Trophoblast cell (in vitro differentiated cells and primary cell): ENCODE results near the gene LRRC26.

Source experiments
- DNase-seq, 2 donors: peaks; one replicate each; pipeline ENCODE4 v3.0.0-alpha.2; 2016
- H2AFZ ChIP-seq: 2 replicates; pipeline ENCODE4 v1.6.1; 2013; ENCODE audit warnings: low read length, moderate library complexity, mild to moderate bottlenecking; ENCODE audit not compliant: insufficient read depth, poor library complexity
- H2AK5ac ChIP-seq: 2 replicates; pipeline ENCODE4 v1.6.1; 2013; ENCODE audit warnings: mild to moderate bottlenecking, low read length
- H2BK120ac ChIP-seq: 2 replicates; pipeline ENCODE4 v1.6.1; 2013; ENCODE audit warnings: low read length, mild to moderate bottlenecking, moderate library complexity; ENCODE audit not compliant: insufficient read depth, poor library complexity
- H2BK12ac ChIP-seq: 2 replicates; pipeline ENCODE4 v1.6.1; 2013; ENCODE audit warnings: mild to moderate bottlenecking, low read length, moderate library complexity
- H2BK5ac ChIP-seq: 2 replicates; pipeline ENCODE4 v1.6.1; 2013; ENCODE audit warnings: low read length, low read depth, moderate library complexity, mild to moderate bottlenecking; ENCODE audit not compliant: poor library complexity
- H3K14ac ChIP-seq: 2 replicates; pipeline ENCODE4 v1.6.1; 2013; ENCODE audit warnings: mild to moderate bottlenecking, low read length
- H3K18ac ChIP-seq: 2 replicates; pipeline ENCODE4 v1.6.1; 2013; ENCODE audit warnings: mild to moderate bottlenecking, low read length
- H3K23ac ChIP-seq: 2 replicates; pipeline ENCODE4 v1.6.1; 2013; ENCODE audit warnings: low read length
- H3K27ac ChIP-seq: 2 replicates; pipeline ENCODE4 v1.5.1; 2013; ENCODE audit warnings: low read depth, mild to moderate bottlenecking, inconsistent platforms, low read length, moderate library complexity
- H3K27me3 ChIP-seq: 2 replicates; pipeline ENCODE4 v1.6.1; 2013; ENCODE audit warnings: inconsistent platforms, mild to moderate bottlenecking, low read length, moderate library complexity; ENCODE audit not compliant: insufficient read depth
- H3K36me3 ChIP-seq, 2 experiments: 1 replicate in 1 of 2; 2 replicates in 1 of 2; pipeline ENCODE4 v1.6.1; 2013; ENCODE audit warnings: low read length in 2 of 2, mild to moderate bottlenecking in 2 of 2, moderate library complexity in 1 of 2; ENCODE audit not compliant: insufficient read depth in 2 of 2, control insufficient read depth in 1 of 2
- H3K4ac ChIP-seq: 2 replicates; pipeline ENCODE4 v1.6.1; 2013; ENCODE audit warnings: low read depth, mild to moderate bottlenecking, low read length, moderate library complexity
- H3K4me1 ChIP-seq, 2 experiments: 1 replicate in 1 of 2; 2 replicates in 1 of 2; pipeline ENCODE4 v1.6.1; 2013; ENCODE audit warnings: low read length in 2 of 2, mild to moderate bottlenecking in 2 of 2, moderate library complexity in 1 of 2; ENCODE audit not compliant: insufficient read depth in 2 of 2, control insufficient read depth in 1 of 2
- H3K4me2 ChIP-seq: 2 replicates; pipeline ENCODE4 v1.6.1; 2013; ENCODE audit warnings: inconsistent platforms, mild to moderate bottlenecking, low read length, moderate library complexity
- H3K4me3 ChIP-seq: 2 replicates; pipeline ENCODE4 v1.5.1; 2013; ENCODE audit warnings: mild to moderate bottlenecking, low read depth, low read length, inconsistent platforms
- H3K79me1 ChIP-seq: one replicate; pipeline ENCODE4 v1.6.1; 2013; ENCODE audit warnings: low read length
- H3K79me2 ChIP-seq: 2 replicates; pipeline ENCODE4 v1.6.1; 2013; ENCODE audit warnings: low read length, mild to moderate bottlenecking; ENCODE audit not compliant: control insufficient read depth, insufficient read depth, poor library complexity
- H3K9ac ChIP-seq: 2 replicates; pipeline ENCODE4 v1.6.1; 2013; ENCODE audit warnings: mild to moderate bottlenecking, low read length
- H3K9me3 ChIP-seq: 2 replicates; pipeline ENCODE4 v1.6.1; 2013; ENCODE audit warnings: low read depth, mild to moderate bottlenecking, control low read depth, inconsistent platforms, low read length; ENCODE audit not compliant: insufficient read depth
- H4K12ac ChIP-seq: 2 replicates; pipeline ENCODE4 v1.6.1; 2013; ENCODE audit warnings: low read depth, mild to moderate bottlenecking, low read length, moderate library complexity
- H4K8ac ChIP-seq: 2 replicates; pipeline ENCODE4 v1.6.1; 2013; ENCODE audit warnings: low read depth, mild to moderate bottlenecking, low read length, moderate library complexity
- H4K91ac ChIP-seq: one replicate; pipeline ENCODE4 v1.6.1; 2013; ENCODE audit warnings: low read depth, mild to moderate bottlenecking, low read length, moderate library complexity
- WGBS: extraction: QIAGEN DNeasy Blood & Tissue Kit; methylation state at CpG from one replicate; pipeline ENCODE4 v1.1.7; 2013; ENCODE audit warnings: missing lambda C conversion rate; ENCODE audit not compliant: insufficient read length, insufficient coverage; ENCODE audit errors: extremely low coverage; 5-methylcytosine and 5-hydroxymethylcytosine counted together

Gene LRRC26

DNA sequence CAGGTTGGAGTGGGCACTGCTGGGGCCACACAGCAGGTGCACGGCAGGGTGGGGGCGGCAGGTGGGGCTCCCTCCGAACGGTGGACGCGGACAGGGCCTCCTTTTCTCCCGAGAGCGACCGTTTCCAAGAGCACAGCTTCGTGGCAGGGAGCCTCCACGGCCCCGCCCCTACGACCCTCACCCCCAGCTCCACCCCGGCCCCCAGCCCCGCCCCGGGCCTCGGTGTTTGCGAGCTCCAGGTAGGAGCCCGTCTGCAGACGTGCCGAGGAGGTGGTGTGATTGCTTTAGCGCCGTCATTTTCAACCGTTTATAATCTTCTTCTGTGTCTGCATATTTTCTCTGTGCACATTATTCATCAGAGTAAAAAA is 22.1 kb downstream of the LRRC26 start:
- H4K91ac ChIP-seq: no peak overlapping the region
- no peak overlapping the region for H3K9ac ChIP-seq
- no peaks in the 10 kb centered on the region for H3K4me1 ChIP-seq
- H3K4me2 ChIP-seq: no peak overlapping the region
- WGBS: no CpG with 5 or more reads among the region's 24 CpGs
- no peak overlapping the region for H4K8ac ChIP-seq
- H2AFZ ChIP-seq: no peak overlapping the region
- no peak overlapping the region for H3K4me3 ChIP-seq
- no peak for DNase-seq
- no peak overlapping the region for H2BK12ac ChIP-seq
- peaks cover 11% of the 10 kb centered on the region for H3K9me3 ChIP-seq
- H2BK120ac ChIP-seq: no peak overlapping the region
- H3K27ac ChIP-seq: no peak overlapping the region
- H3K36me3 ChIP-seq: no peaks in the 10 kb centered on the region
- H3K14ac ChIP-seq: no peak overlapping the region
- no peak overlapping the region for H2BK5ac ChIP-seq
- H2AK5ac ChIP-seq: no peak overlapping the region
- no peak overlapping the region for H4K12ac ChIP-seq
- H3K79me1 ChIP-seq: no peaks in the 10 kb centered on the region
- H3K27me3 ChIP-seq: no peaks in the 10 kb centered on the region
- no peak overlapping the region for H3K4ac ChIP-seq
- H3K18ac ChIP-seq: no peak overlapping the region
- H3K23ac ChIP-seq: no peak overlapping the region
- H3K79me2 ChIP-seq: no peaks in the 10 kb centered on the region

DNA sequence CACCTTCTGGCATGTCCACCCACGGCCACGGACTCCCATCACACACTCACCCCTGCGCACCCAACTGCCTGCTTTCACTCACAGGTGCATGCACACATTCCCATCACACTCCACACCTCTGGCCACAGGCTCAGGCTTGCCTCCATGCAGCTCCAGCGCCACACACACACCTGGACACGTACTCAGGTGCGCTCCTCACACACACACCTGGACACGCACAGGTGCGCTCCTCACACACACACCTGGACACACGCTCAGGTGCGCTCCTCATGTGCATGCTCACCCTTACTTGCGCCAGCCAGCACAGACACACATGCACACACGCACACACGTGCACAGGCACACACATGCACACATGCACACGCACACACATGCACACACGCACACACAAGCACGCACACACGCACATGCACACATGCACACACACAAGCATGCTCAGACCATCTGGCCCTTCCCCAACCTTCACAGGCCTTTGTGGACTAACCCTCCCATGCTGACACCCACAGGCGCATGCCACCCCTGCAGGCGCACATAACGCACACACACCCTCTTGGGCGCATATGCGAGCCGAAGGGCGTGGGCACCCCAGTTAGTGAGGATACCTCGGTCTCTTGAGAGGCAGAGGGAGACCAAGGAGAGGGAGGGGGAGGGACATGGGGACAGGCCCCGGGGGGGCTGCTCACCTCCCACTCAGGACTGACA is 22.6 kb downstream of the LRRC26 start:
- no CpG with 5 or more reads among the region's 26 CpGs for WGBS
- no peaks in the 10 kb centered on the region for H3K27me3 ChIP-seq
- H4K8ac ChIP-seq: no peak overlapping the region
- no peak overlapping the region for H2AK5ac ChIP-seq
- H3K4me1 ChIP-seq: no peaks in the 10 kb centered on the region
- H3K4me3 ChIP-seq: peak overlapping the region; percentile 25
- H3K18ac ChIP-seq: no peak overlapping the region
- no peaks in the 10 kb centered on the region for H3K79me2 ChIP-seq
- H2AFZ ChIP-seq: no peak overlapping the region
- H4K91ac ChIP-seq: no peak overlapping the region
- H3K14ac ChIP-seq: no peak overlapping the region
- no peak overlapping the region for H3K4me2 ChIP-seq
- DNase-seq: no peak
- H2BK120ac ChIP-seq: no peak overlapping the region
- no peak overlapping the region for H3K23ac ChIP-seq
- H3K9ac ChIP-seq: no peak overlapping the region
- H2BK12ac ChIP-seq: no peak overlapping the region
- H3K9me3 ChIP-seq: peaks cover 10% of the 10 kb centered on the region
- H3K27ac ChIP-seq: no peak overlapping the region
- no peak overlapping the region for H3K4ac ChIP-seq
- no peak overlapping the region for H4K12ac ChIP-seq
- no peaks in the 10 kb centered on the region for H3K79me1 ChIP-seq
- H2BK5ac ChIP-seq: no peak overlapping the region
- H3K36me3 ChIP-seq: no peaks in the 10 kb centered on the region

DNA sequence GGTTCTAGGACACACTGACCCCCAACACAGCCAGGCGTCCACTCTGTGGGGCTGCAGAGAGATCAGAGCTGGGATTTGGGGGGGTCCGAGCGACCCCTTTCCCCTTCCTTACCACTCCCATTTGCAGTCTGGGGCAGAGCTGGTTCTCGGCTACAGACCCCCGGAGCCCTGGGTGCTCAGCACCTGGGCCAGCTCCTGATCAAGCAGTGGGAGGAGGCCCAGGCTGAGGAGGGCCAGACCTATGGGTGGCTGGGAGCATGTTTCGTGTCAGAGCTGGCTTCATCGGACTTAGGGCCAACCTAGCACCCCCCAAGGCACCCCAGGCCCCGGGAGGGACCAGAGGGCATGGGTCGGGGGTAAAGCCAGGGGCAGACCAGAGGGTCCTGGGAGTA is 23.3 kb downstream of the LRRC26 start:
- Histone ChIP-seq H2BK12ac (no peak overlapping the region), H3K18ac (no peak overlapping the region)
- no CpG with 5 or more reads among the region's 9 CpGs for WGBS

DNA sequence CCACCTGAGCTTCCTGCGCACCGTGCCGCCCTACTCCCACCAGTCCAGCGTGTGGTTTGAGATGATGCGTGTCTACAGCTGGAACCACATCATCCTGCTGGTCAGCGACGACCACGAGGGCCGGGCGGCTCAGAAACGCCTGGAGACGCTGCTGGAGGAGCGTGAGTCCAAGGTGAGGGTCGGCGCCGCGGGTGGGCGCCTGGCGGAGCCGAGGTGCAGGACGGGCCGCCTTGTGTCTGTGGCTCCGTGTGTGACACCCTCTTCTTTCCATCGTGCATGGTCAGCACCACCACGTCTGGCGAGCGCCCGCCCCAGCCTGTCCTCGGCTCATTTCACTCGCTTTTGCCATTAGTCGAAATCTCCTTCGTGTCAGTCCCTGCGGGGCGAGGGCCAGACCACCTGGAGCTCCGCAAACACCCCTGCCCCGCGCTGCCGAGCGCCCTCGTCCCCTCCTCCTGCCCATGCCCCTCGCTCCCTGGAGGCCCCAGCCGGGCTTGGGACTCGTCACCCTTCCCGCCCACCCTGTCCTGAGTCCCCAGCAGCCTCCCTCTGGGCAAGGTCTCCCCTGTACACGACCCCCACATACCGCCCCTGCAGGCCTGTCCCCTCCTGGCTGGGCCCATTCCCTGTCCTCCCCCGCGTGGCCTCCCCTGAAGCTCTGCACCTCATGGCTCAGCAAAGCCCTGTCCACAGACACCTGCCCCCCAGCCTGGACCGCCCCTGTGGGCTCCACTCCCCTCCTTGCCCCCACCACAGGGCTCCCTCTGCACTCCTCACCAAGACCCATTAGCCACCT is 23.9 kb downstream of the LRRC26 start:
- Histone ChIP-seq H3K14ac (no peak overlapping the region), H3K27ac (no peak overlapping the region), H3K4me2 (no peak overlapping the region), H3K79me1 (no peaks in the 10 kb centered on the region), H2BK5ac (no peak overlapping the region), H2BK120ac (no peak overlapping the region), H3K23ac (no peak overlapping the region), H3K36me3 (no peaks in the 10 kb centered on the region), H4K91ac (no peak overlapping the region), H3K79me2 (no peaks in the 10 kb centered on the region), H4K12ac (no peak overlapping the region), H2BK12ac (no peak overlapping the region), H3K18ac (no peak overlapping the region), H4K8ac (no peak overlapping the region), H3K4me1 (no peaks in the 10 kb centered on the region), H3K27me3 (peaks cover 2% of the 10 kb centered on the region), H2AFZ (no peak overlapping the region), H3K4ac (no peak overlapping the region), H3K9me3 (peaks cover 13% of the 10 kb centered on the region), H3K4me3 (no peak overlapping the region), H2AK5ac (no peak overlapping the region), H3K9ac (no peak overlapping the region)
- no peak for DNase-seq
- no CpG with 5 or more reads among the region's 49 CpGs for WGBS

More for the DNA sequence above, 23.3 kb downstream of the LRRC26 start:
- Histone ChIP-seq H3K36me3 (no peaks in the 10 kb centered on the region), H3K4me2 (no peak overlapping the region), H3K4me3 (no peak overlapping the region), H3K9me3 (peaks cover 12% of the 10 kb centered on the region), H3K27me3 (no peaks in the 10 kb centered on the region), H3K23ac (no peak overlapping the region), H2BK120ac (no peak overlapping the region), H3K79me1 (no peaks in the 10 kb centered on the region), H3K14ac (no peak overlapping the region), H3K9ac (no peak overlapping the region), H3K4ac (no peak overlapping the region), H4K12ac (no peak overlapping the region), H2AK5ac (no peak overlapping the region), H2AFZ (no peak overlapping the region), H3K27ac (no peak overlapping the region), H4K91ac (no peak overlapping the region), H3K4me1 (no peaks in the 10 kb centered on the region), H3K79me2 (no peaks in the 10 kb centered on the region), H2BK5ac (no peak overlapping the region), H4K8ac (no peak overlapping the region)
- no peak for DNase-seq
